SU-DHL-6 (cell line): ENCODE results near the gene ZFP64.

Experiments used
- CTCF ChIP-seq: fragments of 200-600 bp; sonication (generic); IDR thresholded peaks from one replicate; pipeline ENCODE4 v1.5.1; 2017; ENCODE audit warnings: antibody characterized with exemption, mild to moderate bottlenecking, low read length, moderate library complexity; ENCODE audit not compliant: insufficient read depth, poor library complexity, severe bottlenecking
- EZH2phosphoT487 ChIP-seq: fragments of 200-600 bp; sonication (generic), shearing (Covaris generic); conservative IDR thresholded peaks from 2 replicates; pipeline ENCODE4 v1.6.1; 2018; ENCODE audit warnings: mild to moderate bottlenecking, antibody characterized with exemption, low read length, moderate library complexity, mixed read lengths

- TF ChIP-seq CTCF (no peak), EZH2phosphoT487 (no peak)
Observed at GRCh38 chr20:52154575-52154974, 37.0 kb downstream of the ZFP64 start.
